ENCODE measurements around the gene KIAA1671.
"Not testable (repeated sequence)": the region's sequence is repeated elsewhere in the genome, so short reads cannot be mapped to it uniquely, and the experiment has no call there.

KIAA1671 gene

DNA sequence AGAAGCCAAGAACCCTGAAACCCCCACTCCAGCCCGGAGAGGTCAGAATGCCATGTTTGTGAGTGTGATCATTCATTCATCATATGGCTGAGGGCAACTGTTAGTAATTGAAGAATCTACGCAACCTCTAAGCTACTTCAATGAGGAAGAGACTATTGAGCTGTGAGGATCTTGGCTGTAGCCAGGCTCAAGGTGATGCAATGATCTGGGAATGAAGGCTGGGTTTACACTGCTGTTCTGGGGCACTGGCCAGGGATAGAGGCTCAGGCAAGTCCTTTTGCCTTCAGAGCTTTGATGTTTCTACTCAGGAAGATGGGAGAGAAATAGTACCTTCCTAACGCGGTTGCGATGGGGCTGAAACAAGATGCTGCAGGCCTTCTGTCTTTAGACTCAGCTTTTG, 279.8 kb downstream of the KIAA1671 start:
- no peaks in the 10 kb centered on the region for H3K36me3 ChIP-seq (ENCODE audit: insufficient read depth)
- no peak overlapping the region for H3K9ac ChIP-seq
- H3K27ac ChIP-seq = no peak overlapping the region
- no peak overlapping the region for H2AFZ ChIP-seq (ENCODE audit: low read depth)
- no peak for TF ChIP-seq CTCF (conservative IDR thresholded peaks at IDR 0.05; ENCODE audit: low read depth, low read length)
- no peaks in the 10 kb centered on the region for H3K79me2 ChIP-seq (ENCODE audit: insufficient read depth, low read depth)
- H3K4me3 ChIP-seq (IDR thresholded peaks at IDR 0.05; ENCODE audit: insufficient read depth, low read depth, low read length) = no peak overlapping the region
- no peaks in the 10 kb centered on the region for H3K4me1 ChIP-seq (ENCODE audit: low read depth, poor library complexity, severe bottlenecking)
- no peaks in the 10 kb centered on the region for H3K27me3 ChIP-seq (ENCODE audit: insufficient read depth, low read depth)
- H3K4me2 ChIP-seq = no peak overlapping the region
- H4K20me1 ChIP-seq (ENCODE audit: insufficient read depth) = no peaks in the 10 kb centered on the region

DNA sequence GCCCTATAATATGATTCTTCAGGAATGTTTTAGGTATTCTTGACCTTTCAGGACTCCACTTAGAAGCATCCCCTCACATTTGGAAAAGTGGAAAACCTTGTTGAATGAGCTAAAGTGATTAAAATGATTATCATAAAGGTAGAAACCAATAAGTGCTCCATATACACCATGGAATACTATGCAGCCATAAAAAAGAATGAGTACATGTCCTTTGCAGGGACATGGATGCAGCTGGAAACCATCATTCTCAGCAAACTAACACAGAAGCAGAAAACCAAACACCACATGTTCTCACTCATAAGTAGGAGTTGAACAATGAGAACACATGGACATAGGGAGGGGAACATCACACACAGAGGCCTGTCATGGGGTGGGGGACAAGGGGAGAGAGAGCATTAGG, 281.2 kb downstream of the KIAA1671 start:
- H3K4me3 ChIP-seq (IDR thresholded peaks at IDR 0.05; ENCODE audit: insufficient read depth, low read depth, low read length); H3K4me2 ChIP-seq; H3K79me2 ChIP-seq (ENCODE audit: insufficient read depth, low read depth); H4K20me1 ChIP-seq (ENCODE audit: insufficient read depth); H3K9ac ChIP-seq; H3K36me3 ChIP-seq (ENCODE audit: insufficient read depth); H3K4me1 ChIP-seq (ENCODE audit: low read depth, poor library complexity, severe bottlenecking); H2AFZ ChIP-seq (ENCODE audit: low read depth); H3K27me3 ChIP-seq (ENCODE audit: insufficient read depth, low read depth); H3K27ac ChIP-seq: not testable (repeated sequence)

- Histone ChIP-seq H3K4me3 (IDR thresholded peaks at IDR 0.05; ENCODE audit: insufficient read depth, low read depth, low read length) (no peak overlapping the region), H2AFZ (ENCODE audit: low read depth) (peak overlapping the region; percentile 99), H3K27me3 (ENCODE audit: insufficient read depth, low read depth) (no peaks in the 10 kb centered on the region), H3K4me2 (peak overlapping the region; percentile 49), H3K79me2 (ENCODE audit: insufficient read depth, low read depth) (no peaks in the 10 kb centered on the region), H4K20me1 (ENCODE audit: insufficient read depth) (no peaks in the 10 kb centered on the region), H3K36me3 (ENCODE audit: insufficient read depth) (no peaks in the 10 kb centered on the region), H3K27ac (no peak overlapping the region), H3K4me1 (ENCODE audit: low read depth, poor library complexity, severe bottlenecking) (no peaks in the 10 kb centered on the region), H3K9ac (no peak overlapping the region)
- TF ChIP-seq CTCF (conservative IDR thresholded peaks at IDR 0.05; ENCODE audit: low read depth, low read length) = peak; percentile 79
These were observed 283.2 kb downstream of the KIAA1671 start for GRCh38 chr22:25235547-25236290.

GRCh38 chr22:25236417-25236816, 283.9 kb downstream of the KIAA1671 start:
- Histone ChIP-seq H3K79me2 (ENCODE audit: insufficient read depth, low read depth) (no peaks in the 10 kb centered on the region), H3K4me3 (IDR thresholded peaks at IDR 0.05; ENCODE audit: insufficient read depth, low read depth, low read length) (no peak overlapping the region), H3K27me3 (ENCODE audit: insufficient read depth, low read depth) (no peaks in the 10 kb centered on the region), H3K4me1 (ENCODE audit: low read depth, poor library complexity, severe bottlenecking) (no peaks in the 10 kb centered on the region), H4K20me1 (ENCODE audit: insufficient read depth) (no peaks in the 10 kb centered on the region), H3K9ac (no peak overlapping the region), H3K36me3 (ENCODE audit: insufficient read depth) (no peaks in the 10 kb centered on the region), H2AFZ (ENCODE audit: low read depth) (peak overlapping the region; percentile 99), H3K27ac (no peak overlapping the region), H3K4me2 (peak overlapping the region; percentile 49)
- TF ChIP-seq CTCF (conservative IDR thresholded peaks at IDR 0.05; ENCODE audit: low read depth, low read length) = no peak

DNA sequence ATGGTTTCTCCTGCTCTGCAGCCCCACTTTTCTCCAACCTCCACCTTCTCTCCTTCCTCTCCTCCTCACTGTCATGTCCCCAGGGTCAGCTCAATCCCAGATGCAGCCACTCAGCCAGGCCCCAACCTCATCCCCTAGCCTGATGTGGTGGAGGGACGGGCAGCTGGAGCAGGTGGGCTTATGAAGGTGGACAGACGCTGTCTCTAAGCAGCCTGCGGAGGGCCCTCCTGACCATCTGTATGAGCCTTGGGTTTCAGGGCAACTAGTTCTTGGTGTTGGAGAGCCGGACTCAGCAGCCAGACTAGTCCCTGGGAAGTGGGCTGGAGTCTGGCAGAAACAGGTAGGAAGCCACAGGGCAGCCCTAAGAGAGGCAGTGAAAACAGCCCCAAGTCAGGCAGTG, 285.0 kb downstream of the KIAA1671 start:
- H3K27me3 ChIP-seq (ENCODE audit: insufficient read depth, low read depth) = no peaks in the 10 kb centered on the region
- no peak overlapping the region for H3K4me3 ChIP-seq (IDR thresholded peaks at IDR 0.05; ENCODE audit: insufficient read depth, low read depth, low read length)
- no peak for TF ChIP-seq CTCF (conservative IDR thresholded peaks at IDR 0.05; ENCODE audit: low read depth, low read length)

GRCh38 chr22:25238058-25238457, 285.5 kb downstream of the KIAA1671 start:
- H4K20me1 ChIP-seq (ENCODE audit: insufficient read depth); H3K4me2 ChIP-seq; H3K79me2 ChIP-seq (ENCODE audit: insufficient read depth, low read depth); H3K4me1 ChIP-seq (ENCODE audit: low read depth, poor library complexity, severe bottlenecking); H3K9ac ChIP-seq; H3K27ac ChIP-seq; H3K27me3 ChIP-seq (ENCODE audit: insufficient read depth, low read depth); H3K36me3 ChIP-seq (ENCODE audit: insufficient read depth); H3K4me3 ChIP-seq (IDR thresholded peaks at IDR 0.05; ENCODE audit: insufficient read depth, low read depth, low read length); H2AFZ ChIP-seq (ENCODE audit: low read depth): not testable (repeated sequence)

More for the DNA sequence above, 285.0 kb downstream of the KIAA1671 start:
- H4K20me1 ChIP-seq (ENCODE audit: insufficient read depth) = no peaks in the 10 kb centered on the region
- H3K79me2 ChIP-seq (ENCODE audit: insufficient read depth, low read depth) = no peaks in the 10 kb centered on the region
- no peak overlapping the region for H2AFZ ChIP-seq (ENCODE audit: low read depth)
- no peak overlapping the region for H3K4me2 ChIP-seq
- no peaks in the 10 kb centered on the region for H3K4me1 ChIP-seq (ENCODE audit: low read depth, poor library complexity, severe bottlenecking)
- no peaks in the 10 kb centered on the region for H3K36me3 ChIP-seq (ENCODE audit: insufficient read depth)
- no peak overlapping the region for H3K9ac ChIP-seq
- H3K27ac ChIP-seq = no peak overlapping the region

Measured in KMS-11 (cell line).